ENCODE data around the gene TMSB15C.
"Not testable (repeated sequence)": the region's sequence is repeated elsewhere in the genome, so short reads cannot be mapped to it uniquely, and the experiment has no call there.

Gene TMSB15C

GRCh38 chrX:104075778-104076445 is at the start of gene TMSB15C:
TSS of gene TMSB15C (minus strand) at chrX:104076236.
- not testable (repeated sequence) for DNase-seq

DNA sequence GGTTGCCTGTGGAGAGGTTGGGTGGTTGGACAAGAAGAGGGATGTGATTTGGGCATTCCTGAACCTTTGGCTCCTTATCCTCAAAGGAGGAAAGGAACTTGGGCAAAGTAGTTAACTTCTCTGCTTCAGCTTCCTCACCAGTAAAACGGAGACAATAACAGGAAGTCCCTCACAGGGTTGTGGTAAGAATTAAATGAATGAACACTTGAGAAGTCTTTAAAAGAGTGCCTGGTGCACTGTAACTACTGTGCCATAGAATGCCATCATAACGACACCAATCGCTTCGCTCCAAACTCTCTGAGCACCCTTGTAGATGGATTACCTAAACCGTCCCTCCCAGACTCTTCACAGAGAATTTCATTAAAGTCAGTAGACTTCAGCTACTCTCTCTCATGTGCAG is 46.8 kb upstream of the TMSB15C start:
- no peak for DNase-seq

DNA sequence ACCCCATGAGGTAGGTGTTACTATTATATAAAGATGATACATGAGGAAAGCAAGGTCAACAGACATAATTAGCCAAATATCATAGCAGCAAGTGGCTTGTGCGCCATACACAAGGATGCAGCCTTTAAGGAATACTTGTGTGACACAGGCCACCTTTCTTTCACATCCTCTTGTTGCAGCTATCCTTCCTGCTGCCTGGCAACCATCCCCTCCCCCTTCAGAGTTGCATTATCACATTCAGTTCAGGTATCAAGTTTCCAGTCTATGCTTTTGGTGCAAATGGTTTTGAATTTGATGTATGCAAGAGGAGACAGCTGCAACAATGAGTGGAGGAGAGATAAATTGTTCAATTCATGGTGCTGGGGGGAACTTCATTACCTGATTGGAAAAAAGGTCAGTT is 42.7 kb upstream of the TMSB15C start:
- peak in 1 of 2 experiments; percentile 1 for DNase-seq

GRCh38 chrX:104117759-104118158 is 41.7 kb upstream of the TMSB15C start:
- DNase-seq, result no peak

GRCh38 chrX:104113222-104113965 is 37.4 kb upstream of the TMSB15C start:
- DNase-seq, result peak; percentile 26 to 33

DNA sequence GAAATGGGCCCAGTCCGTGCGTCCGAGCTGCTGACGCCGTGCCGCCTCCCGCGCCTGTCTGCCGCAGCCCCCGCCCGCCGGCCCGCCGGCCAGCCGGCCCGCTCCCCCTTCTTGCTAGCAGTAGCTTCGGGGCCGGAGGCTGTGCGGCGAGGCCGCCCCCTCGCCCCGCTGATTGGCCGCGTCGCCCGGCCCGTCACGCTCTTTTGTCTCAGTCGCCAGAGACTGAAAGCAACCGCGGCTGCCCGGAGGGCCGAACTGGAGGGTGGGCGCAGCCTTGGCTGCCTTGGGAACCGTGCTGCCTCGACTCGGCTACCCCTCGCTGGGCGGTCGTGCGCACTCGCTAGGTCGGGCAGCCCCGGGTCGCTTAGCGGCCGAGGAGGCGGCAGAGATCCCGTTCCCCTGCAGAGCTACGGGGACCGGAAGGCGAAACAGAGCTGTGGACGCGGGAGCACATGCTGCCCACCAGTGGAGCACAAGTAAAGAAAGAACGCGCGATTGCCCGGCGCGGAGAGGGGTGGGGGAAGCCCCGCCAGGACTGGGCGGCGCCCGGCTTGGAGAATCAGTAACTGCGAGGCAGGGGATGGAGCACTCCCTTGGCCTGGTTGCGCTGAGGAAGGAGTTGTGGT is 36.4 kb upstream of the TMSB15C start, which contains the start of gene ZCCHC18:
ZCCHC18 (plus strand) TSS at position 198 of the 626 bp plus-strand sequence. CDS start 1,589 bp downstream, outside the sequence.
- DNase-seq, result peak; percentile 18 to 50

DNA sequence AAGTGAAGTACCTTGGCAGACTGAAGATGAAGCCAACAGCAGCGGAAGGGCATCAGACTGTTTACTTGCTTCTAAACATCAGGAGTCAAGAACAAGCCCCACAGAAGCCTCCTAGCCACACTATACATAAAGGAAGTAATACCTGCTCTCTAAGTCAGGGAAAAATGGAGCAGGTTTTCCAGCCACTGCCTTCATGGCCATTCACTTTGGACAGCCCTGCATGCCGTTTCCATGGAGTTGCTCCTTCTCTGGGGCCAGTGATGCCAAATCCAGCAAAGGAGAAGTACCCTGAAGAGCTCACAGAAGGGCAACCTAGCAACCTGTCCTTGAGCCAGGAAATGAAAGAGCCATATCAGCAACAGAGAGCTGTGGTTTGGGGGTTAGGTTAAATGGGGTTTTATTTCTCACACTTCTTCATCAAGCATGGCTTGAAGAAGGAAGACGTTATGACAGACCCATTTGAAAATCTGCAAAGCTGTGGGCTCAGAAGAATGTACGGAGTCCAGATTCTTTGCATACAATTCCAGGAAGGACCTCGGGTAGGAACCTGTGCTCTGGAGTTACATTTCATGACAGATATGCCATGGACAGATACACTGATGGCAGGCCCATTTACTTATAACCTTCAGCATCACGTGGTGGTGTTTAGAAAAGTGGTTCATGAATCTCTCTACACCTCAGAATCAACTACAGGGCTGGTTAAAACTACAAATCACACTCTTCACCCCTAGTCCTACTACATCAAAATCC is 34.6 kb upstream of the TMSB15C start:
- not testable (repeated sequence) for DNase-seq

- no peak for DNase-seq
These were observed 32.9 kb upstream of the TMSB15C start for GRCh38 chrX:104108955-104109354.

- DNase-seq, result no peak
These were observed 29.6 kb upstream of the TMSB15C start for GRCh38 chrX:104105330-104106262.

- DNase-seq, result no peak
These were observed 28.6 kb upstream of the TMSB15C start for GRCh38 chrX:104104676-104105075.

- no peak for DNase-seq
These were observed 22.9 kb upstream of the TMSB15C start for GRCh38 chrX:104098919-104099318.

DNA sequence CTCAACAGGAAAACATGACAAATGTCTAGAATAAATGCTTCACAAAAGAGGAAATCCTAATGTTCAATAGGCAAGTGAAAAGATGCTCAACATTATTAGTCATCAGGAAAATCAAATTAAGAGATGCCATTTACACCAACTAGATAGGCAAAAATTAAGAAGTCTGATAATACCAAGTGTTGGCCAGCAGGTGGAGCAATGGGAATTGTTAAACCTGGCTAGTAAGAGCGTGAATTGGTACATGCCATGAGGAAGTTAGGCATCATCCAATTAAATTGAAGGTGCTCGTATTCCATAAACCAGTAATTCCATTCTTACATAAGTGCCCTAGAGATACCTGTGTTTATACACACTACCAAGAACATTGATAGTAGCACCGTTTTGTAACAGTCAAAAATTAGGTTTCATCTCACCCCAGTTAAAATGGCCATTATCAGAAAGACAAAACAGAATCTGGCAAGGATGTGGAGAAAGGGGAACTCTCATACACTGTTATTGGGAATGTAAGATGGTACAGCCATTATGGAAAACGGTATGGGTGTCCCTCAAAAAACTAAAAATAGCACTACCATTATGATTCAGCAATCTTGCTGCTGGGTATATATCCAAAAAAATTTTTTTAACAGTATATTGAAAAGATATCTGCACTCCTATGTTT is 22.2 kb upstream of the TMSB15C start:
- peak; percentile 13 to 61 for DNase-seq

- no peak for DNase-seq
These were observed 9.9 kb upstream of the TMSB15C start for GRCh38 chrX:104085919-104086318.

DNA sequence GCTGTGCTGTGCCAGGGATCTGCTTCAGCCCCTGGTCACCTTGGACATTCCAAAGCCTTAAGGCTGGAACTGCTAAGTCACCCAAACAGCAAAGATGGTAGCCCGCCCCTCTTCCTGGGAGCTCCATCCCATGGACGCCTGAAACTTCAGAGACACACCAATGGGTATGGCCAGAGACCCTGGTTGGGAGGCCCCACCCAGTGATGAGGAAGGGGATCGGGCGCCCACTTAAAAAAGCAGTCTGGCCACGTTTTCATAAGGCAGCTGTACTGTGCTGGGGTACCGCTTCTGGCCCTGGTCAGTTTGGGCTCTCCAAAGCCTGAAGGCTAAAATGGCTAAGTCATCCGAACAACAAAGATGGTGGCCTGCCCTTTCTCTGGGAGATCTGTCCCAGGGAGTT is 9.4 kb upstream of the TMSB15C start:
- no peak for DNase-seq

- DNase-seq, result no peak
These were observed 8.7 kb upstream of the TMSB15C start for GRCh38 chrX:104084534-104085277.

DNA sequence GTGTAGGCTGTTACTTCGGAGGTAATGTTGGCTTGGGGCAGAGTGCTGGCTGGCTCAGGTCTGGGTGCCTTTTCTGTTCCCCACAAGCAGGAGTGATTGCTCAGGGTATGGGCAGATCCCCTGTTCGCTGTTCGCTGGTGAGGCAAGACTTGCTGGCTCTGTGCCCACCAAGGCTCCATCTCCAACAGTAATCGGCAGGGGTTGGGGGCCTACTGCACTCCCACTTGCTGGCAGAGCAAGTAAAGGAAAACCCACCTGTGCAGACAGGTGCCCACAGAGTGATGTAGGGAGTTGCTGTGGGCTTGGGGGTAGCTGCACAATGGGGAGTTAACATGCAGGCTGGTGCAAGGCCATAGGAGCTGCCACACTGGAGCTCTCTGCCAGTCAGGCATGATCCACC is 8.0 kb upstream of the TMSB15C start:
- no peak for DNase-seq

GRCh38 chrX:104077854-104078253 is 1.8 kb upstream of the TMSB15C start:
- not testable (repeated sequence) for DNase-seq

GRCh38 chrX:104062636-104063035 is 13.4 kb downstream of the TMSB15C start:
- DNase-seq, result not testable (repeated sequence)

DNA sequence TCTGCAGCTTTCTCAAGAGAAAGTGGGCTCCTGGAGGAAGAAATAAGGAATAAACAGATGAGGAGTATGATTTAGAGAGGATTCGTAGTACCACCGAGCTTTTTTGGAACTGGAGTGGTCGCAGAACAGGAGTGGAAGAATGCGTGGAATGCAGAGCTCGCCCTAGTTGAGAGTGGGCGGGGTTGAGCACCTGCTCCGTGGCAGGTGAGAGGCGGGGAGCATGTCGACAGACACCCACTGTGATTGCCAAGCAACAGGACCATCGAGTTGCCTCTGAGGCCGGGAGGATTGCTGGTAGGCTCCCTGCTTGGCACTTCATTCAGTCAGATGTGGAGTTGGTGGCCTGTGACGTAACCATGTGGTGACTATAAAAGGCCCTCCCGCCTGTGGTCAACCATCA is 21.1 kb downstream of the TMSB15C start:
- not testable (repeated sequence) for DNase-seq

DNA sequence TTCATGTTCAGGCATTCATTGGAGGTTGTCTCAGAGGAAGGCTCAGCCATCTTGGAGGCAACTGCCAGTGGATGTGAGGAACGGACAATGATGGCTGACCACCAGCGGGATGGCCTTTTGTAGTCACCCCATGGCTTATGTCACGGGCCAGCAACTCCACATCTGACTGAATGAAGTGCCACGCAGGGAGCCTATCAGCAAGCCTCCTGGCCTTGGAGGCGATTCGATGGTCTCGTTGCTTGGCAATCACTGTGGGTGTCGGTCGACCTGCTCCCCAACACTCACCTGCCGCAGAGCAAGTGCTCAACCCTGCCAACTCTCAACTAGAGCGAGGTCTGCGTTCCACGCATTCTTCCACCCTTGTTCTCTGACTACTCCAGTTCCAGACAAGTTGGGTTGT is 28.9 kb downstream of the TMSB15C start:
- no peak for DNase-seq

DNA sequence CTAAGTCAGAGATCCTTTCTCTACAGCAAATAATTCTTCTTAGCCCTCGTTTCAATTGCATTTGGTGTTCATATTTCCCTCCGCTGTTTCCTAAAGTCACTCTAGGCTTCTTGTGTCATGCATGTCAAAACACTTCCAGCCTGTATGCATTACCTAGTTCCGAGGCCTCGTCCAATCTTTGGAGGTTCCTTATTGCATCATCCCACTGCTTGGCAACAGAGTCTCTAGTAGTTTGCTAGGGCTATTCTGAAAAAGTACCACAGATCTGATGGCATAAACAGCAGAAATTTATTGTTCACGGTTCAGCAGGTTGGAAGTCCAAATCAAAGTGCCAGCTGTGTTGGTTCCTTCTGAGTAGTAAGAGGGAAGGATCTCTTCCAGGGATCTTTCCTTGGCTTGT is 30.4 kb downstream of the TMSB15C start:
- no peak for DNase-seq
